ENCODE results near the gene CYP2W1.

Gene CYP2W1

GRCh38 chr7:967361-968082 is 15.5 kb upstream of the CYP2W1 start:
- DNase-seq: no peak

DNA sequence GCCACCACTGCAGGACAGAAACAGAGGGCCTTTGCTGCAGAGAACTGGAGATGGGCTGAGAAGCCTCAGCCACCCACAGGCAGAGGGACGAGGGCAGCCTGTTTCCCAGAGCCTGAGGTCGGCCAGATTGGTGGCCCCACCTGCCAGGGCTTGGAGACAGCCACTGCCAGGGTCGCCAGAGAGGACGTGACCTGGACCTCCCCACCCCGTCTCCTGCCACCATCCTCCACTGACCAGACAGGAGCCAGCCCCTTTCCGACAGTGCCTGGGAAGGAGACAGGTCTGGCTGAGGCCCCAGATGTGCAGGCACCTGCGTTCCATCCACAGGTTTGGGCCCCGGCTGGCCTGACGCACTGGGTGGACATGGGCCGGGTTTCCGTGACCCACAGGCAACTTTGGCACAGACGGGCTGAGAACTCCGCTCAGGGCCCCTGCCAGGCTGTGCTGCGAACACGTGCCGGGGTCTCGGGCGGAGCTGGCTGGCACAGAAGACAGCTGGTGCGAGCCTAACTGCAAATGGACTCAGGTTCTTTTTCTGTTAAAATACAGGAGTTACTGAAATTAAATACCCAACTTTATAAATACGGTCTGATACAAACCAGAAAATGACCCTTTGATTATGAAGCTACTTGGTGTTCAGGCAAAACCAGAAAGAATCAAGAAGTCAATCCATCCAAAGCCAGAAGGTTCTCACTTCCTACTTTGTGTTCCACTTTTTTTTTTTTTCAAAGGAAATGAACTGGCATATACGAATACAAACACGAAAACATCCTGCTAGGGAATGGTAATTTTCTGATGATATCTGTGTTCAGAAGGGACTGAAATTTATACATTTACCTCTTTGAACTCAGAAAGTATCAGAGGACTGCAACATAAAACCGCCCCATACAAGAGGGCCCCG is 14.5 kb upstream of the CYP2W1 start:
- no peak for DNase-seq

DNA sequence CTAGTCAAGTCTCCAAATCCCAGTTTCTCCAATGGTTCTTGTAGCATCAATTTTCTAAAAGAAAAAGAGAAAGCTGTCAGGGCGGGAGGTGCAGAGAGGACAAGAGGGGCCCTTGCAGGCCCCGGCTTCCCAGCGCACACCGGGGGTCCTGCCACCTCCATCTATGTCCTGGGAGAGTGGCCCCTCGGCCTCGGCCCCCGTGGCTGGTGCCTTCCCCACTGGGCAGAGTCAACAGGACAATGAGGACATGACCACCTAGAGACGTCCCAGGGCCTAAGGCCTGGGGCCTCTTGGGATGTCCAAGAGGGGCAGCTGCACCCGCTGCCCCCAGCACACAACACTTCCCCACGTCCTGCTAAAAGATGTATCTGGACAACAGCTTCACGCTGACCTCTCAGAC is 13.6 kb upstream of the CYP2W1 start:
- no peak for DNase-seq

DNA sequence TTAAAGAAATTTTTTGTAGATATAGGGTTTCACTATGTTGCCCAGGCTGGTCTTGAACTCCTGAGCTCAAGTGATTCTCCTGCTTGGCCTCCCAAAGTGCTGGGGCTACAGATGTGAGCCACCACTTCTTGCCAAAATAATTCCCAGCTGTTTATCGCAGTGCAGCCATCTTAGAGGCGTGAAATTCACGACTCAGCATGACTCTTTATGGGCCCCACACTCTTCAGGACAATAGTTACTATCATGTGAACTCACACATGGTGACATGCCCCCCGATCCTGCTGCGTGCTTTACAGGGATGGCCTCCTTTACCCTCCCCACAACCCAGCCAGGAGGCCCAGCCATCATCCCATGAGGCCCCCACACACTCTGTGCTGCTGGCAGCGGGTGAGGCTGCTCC is 12.2 kb upstream of the CYP2W1 start:
- DNase-seq: no peak

DNA sequence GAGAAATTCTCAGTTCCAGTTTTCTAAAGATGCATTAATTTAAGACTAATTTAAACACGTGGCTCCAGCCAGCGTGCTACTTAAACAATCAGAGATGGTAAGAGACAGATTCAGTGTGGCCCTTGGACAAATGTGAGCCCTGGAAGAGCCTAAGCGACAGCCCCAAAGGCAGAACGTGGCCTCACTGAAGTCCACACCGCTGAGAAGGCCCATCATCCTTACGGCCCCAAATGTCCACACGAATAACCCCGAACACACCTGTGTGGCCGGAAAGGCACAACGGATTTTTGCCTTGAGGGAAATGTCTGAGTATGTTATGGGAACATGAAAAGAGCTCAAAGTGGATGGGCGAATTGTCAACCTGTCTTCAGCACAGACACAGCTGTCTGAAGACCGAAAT is 10.9 kb upstream of the CYP2W1 start:
- no peak for DNase-seq

- no peak for DNase-seq
These were observed 10.2 kb upstream of the CYP2W1 start for GRCh38 chr7:972676-973309.

GRCh38 chr7:973312-973711 is 9.7 kb upstream of the CYP2W1 start:
- no peak for DNase-seq

DNA sequence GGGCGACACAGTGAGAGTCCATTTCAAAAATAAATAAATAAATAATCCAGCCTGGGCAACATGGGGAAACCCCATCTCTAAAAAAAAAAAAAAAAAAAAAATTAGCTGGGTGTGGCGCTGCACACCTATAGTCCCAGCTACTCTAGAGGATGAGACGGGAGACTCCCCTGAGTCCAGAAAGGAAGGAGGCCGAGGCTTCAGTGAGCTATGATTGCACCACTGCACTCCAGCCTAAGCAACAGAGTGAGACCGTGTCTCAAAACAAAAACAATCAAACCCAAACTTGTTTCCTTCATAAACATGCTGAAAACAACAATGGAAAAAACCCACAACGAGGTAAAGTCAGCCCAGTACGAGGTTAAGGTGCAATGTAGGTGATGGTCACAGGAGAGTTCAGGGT is 8.8 kb upstream of the CYP2W1 start:
- no peak for DNase-seq

DNA sequence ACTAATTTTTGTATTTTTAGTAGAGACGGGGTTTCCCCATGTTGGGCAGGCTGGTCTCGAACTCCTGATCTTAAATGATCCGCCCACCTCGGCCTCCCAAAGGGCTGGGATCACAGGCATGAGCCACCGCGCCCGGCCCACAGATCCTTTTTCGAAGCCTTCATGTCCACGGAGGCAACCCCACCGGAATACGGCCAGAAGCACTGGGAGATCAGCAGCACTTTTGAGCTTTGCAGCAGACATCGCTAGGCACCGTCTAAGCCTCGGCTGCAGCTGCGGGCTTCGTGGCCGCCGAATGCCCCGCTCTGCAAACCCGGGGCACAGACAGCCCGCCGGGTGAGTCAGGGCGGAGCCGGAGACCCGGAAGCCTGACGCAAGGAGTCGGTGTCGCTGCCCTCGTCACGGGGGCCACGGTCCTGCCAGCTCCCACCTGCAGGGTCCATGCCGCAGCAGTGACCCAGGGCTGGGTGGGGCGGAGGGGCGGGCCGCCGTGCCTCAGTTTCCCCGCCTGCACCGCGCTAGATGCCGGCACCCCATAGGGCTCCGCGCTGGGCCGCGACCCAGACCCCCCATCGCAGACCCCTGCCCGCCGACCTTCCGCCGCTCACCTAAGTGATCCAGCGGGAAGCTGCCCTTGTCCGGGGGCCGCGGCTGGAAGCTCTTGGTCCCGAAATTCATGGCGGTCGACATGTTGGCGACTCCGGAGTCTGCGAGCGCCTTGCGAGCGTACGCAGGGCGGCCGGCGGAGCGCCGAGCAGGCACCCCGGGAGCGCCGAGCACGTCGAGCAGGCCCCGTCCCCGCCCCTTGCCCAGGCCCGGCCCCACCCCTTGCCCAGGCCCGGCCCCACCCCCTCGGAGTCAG is 7.9 kb upstream of the CYP2W1 start, which contains the start of gene COX19:
Gene COX19, minus strand, starts transcription at position 730 of the 862 bp plus-strand sequence. Its CDS starts 40 bp downstream, at position 690.
- peak; percentile 90 for DNase-seq

DNA sequence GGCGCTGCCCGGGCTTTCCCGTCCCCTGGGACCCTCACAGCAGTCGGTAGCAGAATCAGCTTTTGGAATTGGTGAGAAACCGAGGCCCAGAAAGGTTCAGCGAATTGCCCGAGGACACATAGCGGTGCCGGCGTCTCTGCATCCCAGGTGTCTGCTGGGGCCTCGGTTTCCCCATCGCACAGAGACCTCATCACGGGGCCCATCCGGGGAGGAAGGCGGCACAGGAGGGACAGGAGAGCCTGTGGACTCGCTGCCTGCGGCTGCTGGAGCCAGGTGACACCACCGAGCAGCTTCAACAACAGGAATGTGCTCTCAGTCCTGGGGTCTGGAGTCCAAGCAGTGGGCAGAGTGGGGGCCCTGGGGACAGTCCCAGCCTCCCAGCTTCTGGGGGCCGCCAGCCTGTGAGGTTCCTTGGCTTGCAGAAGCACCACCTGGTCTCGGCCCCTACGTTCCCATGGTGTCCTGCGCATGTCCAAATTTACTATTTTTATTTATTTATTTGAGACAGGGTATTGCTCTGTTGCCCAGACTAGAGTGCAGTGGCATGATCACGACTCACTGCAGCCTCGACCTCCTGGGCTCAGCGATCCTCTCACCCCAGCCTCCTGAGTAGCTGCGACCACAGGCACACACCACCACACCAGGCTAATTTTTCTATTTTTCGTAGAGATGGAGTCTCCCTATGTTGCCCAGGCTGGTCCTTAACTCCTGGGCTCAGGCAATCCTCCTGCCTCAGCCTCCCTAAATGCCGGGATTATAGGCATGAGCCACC is 7.1 kb upstream of the CYP2W1 start:
- no peak for DNase-seq

- no peak for DNase-seq
These were observed 6.1 kb upstream of the CYP2W1 start for GRCh38 chr7:976901-977325.

DNA sequence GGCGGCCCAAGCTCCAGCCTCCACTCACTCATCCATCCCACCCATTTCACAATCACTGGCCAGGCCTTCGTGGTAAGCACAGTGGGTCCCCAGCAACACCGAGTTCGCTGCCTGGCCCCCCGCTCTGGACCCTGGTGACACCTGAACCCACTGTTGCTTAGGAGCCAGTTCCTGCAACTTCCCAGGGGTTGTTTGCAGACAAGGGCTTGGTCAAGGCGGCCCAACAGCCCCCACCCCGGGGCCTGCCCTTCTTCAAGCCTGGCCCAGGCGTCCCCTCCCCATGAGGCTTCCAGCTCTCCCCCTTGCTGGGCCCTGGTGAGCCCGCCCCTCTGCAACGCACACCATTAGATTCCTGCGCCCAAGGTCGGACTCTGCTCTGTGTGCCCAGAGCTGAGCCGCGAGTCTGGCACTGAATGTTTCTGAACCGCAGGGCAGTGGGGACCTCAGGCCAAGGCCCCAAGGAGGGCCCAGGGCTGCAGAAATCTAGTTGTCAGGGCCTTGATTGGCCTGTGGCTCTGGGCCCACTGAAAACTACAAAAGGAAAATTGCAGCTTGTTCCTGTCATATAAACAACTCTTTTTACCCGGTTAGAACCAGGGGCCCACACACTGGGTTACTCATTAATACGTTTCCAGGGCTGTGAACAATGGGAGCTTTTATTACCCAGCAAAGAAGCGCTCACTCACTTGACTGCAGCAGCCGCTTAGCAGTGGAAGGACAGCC is 5.5 kb upstream of the CYP2W1 start:
- peak; percentile 81 for DNase-seq

GRCh38 chr7:978049-978346 is 5.0 kb upstream of the CYP2W1 start:
- no peak for DNase-seq

DNA sequence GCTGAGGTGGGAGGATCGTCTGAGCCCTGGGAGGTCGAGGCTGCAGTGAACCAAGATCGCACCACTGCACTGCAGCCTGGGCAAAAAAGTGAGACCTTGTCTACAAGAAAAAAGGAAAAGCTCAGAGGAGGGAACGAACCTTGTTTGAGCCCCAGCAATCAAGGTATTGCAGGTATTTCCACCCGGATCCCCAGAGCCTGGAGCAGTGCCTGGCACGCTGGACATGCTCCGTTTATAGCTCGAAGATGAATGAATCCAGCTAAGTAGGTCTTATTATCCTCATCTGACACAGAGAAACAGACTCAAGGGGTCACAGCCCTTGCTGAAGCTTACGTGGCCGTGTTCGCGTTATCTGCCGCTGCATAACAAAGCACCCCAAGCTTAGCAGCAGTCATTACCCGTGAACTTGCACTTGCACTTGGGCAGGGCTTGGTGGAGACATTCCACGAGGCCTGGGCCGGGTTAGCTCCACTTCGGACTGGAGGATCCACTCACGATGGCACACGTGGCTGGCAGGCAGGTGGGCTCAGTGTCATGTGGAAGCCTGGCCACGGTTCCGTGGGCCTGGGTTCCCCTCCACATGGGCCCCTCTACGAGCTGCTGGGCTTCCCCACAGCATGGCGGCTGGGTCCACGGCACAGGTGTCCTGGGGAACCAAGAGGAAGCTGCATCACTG is 4.4 kb upstream of the CYP2W1 start:
- DNase-seq: no peak

DNA sequence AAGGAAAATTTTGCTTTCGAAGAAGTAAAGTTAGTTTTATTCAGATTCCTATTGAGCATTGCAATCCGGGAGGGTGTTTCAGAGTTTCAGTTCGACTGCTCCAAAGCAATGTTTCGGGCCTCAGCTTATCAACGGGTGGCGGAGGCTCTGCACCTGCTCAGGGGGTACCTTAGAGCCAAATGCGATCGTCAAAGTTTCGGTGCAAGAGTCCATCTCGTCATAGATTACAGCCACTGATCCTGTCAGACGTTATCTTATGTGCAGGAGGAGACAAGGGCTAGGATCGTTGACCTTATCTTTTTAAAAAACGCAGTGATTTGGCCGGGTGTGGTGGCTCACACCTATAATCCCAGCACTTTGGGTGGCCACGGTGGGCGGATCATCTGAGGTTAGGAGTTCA is 3.8 kb upstream of the CYP2W1 start:
- no peak for DNase-seq

DNA sequence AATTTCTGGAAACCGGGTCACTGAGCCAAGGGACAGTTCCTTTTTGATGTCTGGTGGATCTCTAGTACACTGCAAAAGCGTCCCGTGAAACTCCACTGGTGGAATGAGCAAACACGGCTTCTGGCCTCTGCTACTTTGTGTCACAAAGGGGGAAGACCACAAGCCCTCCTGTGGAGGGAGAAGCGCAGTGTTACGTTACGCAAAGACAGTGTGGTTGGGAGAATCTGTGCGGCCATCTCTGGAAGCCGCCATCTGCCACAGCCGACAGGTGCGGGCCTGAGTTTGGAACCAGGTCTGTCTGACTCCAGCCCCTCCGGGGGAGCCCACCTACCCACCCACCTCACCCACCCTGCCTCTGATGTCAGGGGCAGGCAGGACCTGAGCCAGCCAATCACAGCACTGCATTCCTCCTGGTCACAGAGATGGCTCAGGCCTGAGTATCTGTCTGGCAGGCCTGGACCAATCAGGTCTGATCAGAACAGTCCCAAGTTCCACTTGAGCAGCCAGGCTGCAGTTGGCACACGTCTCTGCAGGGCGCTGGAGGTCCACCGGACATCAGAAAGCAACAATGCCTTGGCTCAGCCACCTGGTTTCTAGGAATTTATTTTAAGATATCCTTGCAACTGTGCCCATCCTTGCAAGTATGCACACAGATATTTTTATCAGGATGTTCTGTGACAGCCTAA is 3.0 kb upstream of the CYP2W1 start:
- no peak for DNase-seq

DNA sequence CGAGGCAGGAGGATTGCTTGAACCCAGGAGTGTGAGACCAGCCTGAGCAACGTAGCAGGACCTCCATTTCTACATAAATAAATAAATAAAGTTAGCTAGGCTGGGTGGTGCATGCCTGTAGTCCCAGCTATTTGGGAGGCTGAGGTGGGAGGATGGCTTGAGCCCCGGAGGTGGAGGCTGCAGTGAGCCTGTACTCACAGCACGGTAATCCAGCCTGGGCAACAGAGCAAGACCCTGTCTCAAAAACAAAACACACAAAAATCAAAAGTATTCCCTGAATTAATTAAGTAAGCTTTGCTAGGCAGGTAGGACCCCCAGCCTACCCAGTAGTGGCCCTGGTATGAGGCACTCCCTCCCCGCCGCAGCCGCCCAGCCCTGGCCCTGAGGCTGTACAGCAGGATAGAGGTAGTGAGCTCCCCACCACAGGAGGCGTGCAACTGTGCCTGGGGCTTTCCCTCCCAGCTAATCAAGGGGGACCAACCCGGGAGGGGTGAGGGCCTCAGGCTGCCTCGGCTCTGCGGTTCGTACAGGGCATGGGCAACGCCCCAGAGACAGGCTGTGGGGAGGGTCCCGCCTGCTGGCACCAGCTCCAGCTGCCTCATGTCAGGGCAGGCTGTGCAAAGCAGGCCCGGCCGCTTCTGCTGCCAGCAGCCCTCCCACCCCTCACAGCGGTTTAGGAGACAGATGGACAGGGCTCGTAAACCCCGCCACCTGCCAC is 1.0 kb upstream of the CYP2W1 start:
- no peak for DNase-seq

GRCh38 chr7:982511-983003 is 424 bp upstream of the CYP2W1 start:
- DNase-seq: no peak

DNA sequence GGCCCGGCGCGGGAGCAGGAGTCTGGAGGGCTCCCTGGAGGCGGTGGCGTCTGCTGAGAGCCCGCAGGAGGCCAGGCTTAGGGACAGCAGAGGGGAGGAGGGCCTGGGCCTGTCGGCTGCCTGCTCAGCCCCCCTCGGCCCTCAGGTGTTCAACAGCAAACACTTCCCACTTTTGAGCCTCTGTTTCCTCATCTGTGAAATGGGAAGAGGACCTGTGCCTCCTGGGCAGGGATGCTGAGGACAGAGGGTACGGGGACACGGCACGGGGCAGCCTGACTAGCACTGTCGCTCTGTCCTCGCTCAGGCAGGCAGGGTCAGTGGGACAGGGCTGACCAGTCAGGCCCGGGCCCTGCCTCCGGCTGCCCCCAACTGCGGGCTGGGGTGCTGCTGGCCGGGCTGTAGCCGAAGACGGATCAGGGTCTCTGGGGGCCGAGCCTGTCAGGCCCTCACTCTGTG is 663 bp downstream of the CYP2W1 start:
- no peak for DNase-seq

All from retina (tissue), 1 donor.